H7 (cell line): ENCODE results near the gene LMNA. TPM values are rescaled to one million over a fixed set of nuclear protein-coding genes. Genes with fewer than 3 reads are reported as not detected.
"Not testable (repeated sequence)": the region's sequence is repeated elsewhere in the genome, so short reads cannot be mapped to it uniquely, and the experiment has no call there.

Experiments used
- DNase-seq: peaks from one replicate; pipeline ENCODE4 v3.0.0; 2012
- H3K27me3 ChIP-seq: 2 replicates; pipeline ENCODE4 v1.6.0; 2011; ENCODE audit warnings: mild to moderate bottlenecking, low read length; ENCODE audit not compliant: control insufficient read depth, insufficient read depth
- H3K36me3 ChIP-seq: replicated peaks from 2 replicates; pipeline ENCODE4 v1.5.1; 2011; ENCODE audit warnings: low read length; ENCODE audit not compliant: control insufficient read depth, insufficient read depth
- H3K4me3 ChIP-seq: 2 replicates; pipeline ENCODE4 v1.5.1; 2011; ENCODE audit warnings: low read depth, mild to moderate bottlenecking, control low read depth, low read length, moderate library complexity; ENCODE audit not compliant: insufficient read depth
- total RNA-seq: library from RNA; depleted of rRNA; stranded (reverse); fragments of >200 nt; shearing (Covaris generic); gene quantifications from 2 replicates; pipeline ENCODE4 v1.2.3, GENCODE V29; 2014; rRNA removed

The LMNA gene
- total RNA-seq, 1 experiment from 2014 or later, result 119 TPM

- not testable (repeated sequence) for H3K27me3 ChIP-seq, H3K4me3 ChIP-seq, H3K36me3 ChIP-seq, DNase-seq
Measured at GRCh38 chr1:156182010-156182779, 67.7 kb downstream of the LMNA start.

- not testable (repeated sequence) for H3K27me3 ChIP-seq, DNase-seq, H3K36me3 ChIP-seq, H3K4me3 ChIP-seq
Measured at GRCh38 chr1:156186347-156187177, 72.1 kb downstream of the LMNA start.

Other genes with a start within 250 kb of the LMNA start
- gene RIT1, start 203.4 kb upstream of the LMNA start, total RNA-seq, result 39.1 and 47.1 TPM in 2 replicates
- gene KHDC4, start 180.3 kb upstream of the LMNA start, total RNA-seq, result 58.4 and 78.1 TPM in 2 replicates
- gene RXFP4, start 173.1 kb upstream of the LMNA start, total RNA-seq, result not detected in 2 replicates
- gene ARHGEF2, start 136.2 kb upstream of the LMNA start, total RNA-seq, result 97.1 and 104 TPM in 2 replicates
- 427 and 445 TPM in 2 replicates for gene SSR2, start 93.8 kb upstream of the LMNA start, total RNA-seq
- 64.6 and 66.3 TPM in 2 replicates for gene UBQLN4, start 60.9 kb upstream of the LMNA start, total RNA-seq
- 58.0 and 74.1 TPM in 2 replicates for gene LAMTOR2, start 59.9 kb upstream of the LMNA start, total RNA-seq
- 18.3 and 27.6 TPM in 2 replicates for gene RAB25, start 53.6 kb upstream of the LMNA start, total RNA-seq
- gene MEX3A, start 32.2 kb upstream of the LMNA start, total RNA-seq, result 52.7 and 65.2 TPM in 2 replicates
- 10.3 and 15.8 TPM in 2 replicates for gene SEMA4A, start 38.9 kb downstream of the LMNA start, total RNA-seq
- gene SLC25A44, start 79.4 kb downstream of the LMNA start, total RNA-seq, result 31.9 and 33.2 TPM in 2 replicates
- 286 and 290 TPM in 2 replicates for gene PMF1, start 98.3 kb downstream of the LMNA start, total RNA-seq
- gene BGLAP, start 127.5 kb downstream of the LMNA start, total RNA-seq, result 1.4 and 2.7 TPM in 2 replicates
- gene PAQR6, start 133.3 kb downstream of the LMNA start, total RNA-seq, result 6.1 and 11.5 TPM in 2 replicates
- gene SMG5, start 168.1 kb downstream of the LMNA start, total RNA-seq, result 216 and 232 TPM in 2 replicates
- 2.3 and 3.1 TPM in 2 replicates for gene TMEM79, start 169.6 kb downstream of the LMNA start, total RNA-seq
- gene GLMP, start 181.0 kb downstream of the LMNA start, total RNA-seq, result 106 and 120 TPM in 2 replicates
- not detected in 2 replicates for gene VHLL, start 184.6 kb downstream of the LMNA start, total RNA-seq
- 826 and 946 TPM in 2 replicates for gene CCT3, start 223.6 kb downstream of the LMNA start, total RNA-seq
- 2.2 and 3.5 TPM in 2 replicates for gene TSACC, start 223.8 kb downstream of the LMNA start, total RNA-seq